Measurements from ENCODE around the gene MYMX.

Gene MYMX

DNA sequence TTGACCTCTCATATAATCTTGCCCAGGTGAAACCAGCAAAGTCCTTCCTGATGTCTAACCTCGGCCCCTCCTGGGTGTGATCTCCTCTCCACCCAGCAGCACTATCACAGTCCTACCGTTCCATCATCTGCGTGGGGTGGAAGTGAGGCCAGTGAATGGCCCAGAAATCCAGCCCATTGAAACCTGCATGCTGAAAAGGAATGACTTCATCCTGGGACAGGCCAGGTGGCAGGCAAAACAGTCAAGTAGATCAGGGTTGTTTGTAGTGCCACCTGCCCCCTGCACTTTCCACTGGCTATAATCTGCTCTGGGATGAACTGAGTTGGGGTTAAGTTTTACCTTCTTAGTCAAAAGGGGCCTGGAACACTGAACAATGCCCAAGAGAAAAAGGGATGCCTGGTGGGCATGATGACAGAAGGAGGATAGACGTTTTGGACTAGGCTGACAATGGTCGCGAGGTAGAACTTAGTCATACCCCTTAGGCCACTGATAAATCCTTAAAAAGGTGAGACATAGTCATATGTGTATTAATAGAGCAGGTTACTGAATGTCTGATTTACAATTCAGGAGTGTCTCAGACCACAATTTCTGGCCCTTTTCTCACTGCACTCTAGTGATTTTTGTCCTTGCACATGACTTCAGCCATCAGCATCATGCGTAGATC lies 22.1 kb downstream of the MYMX start:
- Histone ChIP-seq H3K27me3 (ENCODE audit: insufficient read depth, low read length) (peaks cover 20% of the 10 kb centered on the region), H3K9me3 (ENCODE audit: insufficient read depth, low read depth, low read length) (no peaks in the 10 kb centered on the region), H3K4me3 (ENCODE audit: low read length) (no peak overlapping the region), H3K27ac (ENCODE audit: low read length) (no peak overlapping the region), H3K36me3 (ENCODE audit: insufficient read depth, low read depth, low read length) (peaks cover 17% of the 10 kb centered on the region; the same call in 1 of the 2 replicates), H3K9ac (ENCODE audit: low read depth, low read length) (no peak overlapping the region), H3K4me1 (ENCODE audit: insufficient read depth, low read length) (peaks cover 8% of the 10 kb centered on the region)

GRCh38 chr6:44243345-44243744 lies 26.6 kb downstream of the MYMX start:
- Histone ChIP-seq H3K27ac (ENCODE audit: low read length) (no peak overlapping the region), H3K9ac (ENCODE audit: low read depth, low read length) (no peak overlapping the region), H3K4me1 (ENCODE audit: insufficient read depth, low read length) (peaks cover 6% of the 10 kb centered on the region), H3K36me3 (ENCODE audit: insufficient read depth, low read depth, low read length) (peaks cover 10% of the 10 kb centered on the region), H3K9me3 (ENCODE audit: insufficient read depth, low read depth, low read length) (no peaks in the 10 kb centered on the region), H3K27me3 (ENCODE audit: insufficient read depth, low read length) (peaks cover 21% of the 10 kb centered on the region), H3K4me3 (ENCODE audit: low read length) (no peak overlapping the region)

- Histone ChIP-seq H3K9me3 (ENCODE audit: insufficient read depth, low read depth, low read length) (no peaks in the 10 kb centered on the region), H3K27me3 (ENCODE audit: insufficient read depth, low read length) (peaks cover 10% of the 10 kb centered on the region), H3K4me1 (ENCODE audit: insufficient read depth, low read length) (peaks cover 18% of the 10 kb centered on the region), H3K4me3 (ENCODE audit: low read length) (peak overlapping the region; percentile 97), H3K9ac (ENCODE audit: low read depth, low read length) (peak overlapping the region; percentile 55; the same call in 1 of the 2 replicates), H3K27ac (ENCODE audit: low read length) (no peak overlapping the region), H3K36me3 (ENCODE audit: insufficient read depth, low read depth, low read length) (peaks cover 31% of the 10 kb centered on the region)
Measured at GRCh38 chr6:44245391-44245911, 28.7 kb downstream of the MYMX start.

DNA sequence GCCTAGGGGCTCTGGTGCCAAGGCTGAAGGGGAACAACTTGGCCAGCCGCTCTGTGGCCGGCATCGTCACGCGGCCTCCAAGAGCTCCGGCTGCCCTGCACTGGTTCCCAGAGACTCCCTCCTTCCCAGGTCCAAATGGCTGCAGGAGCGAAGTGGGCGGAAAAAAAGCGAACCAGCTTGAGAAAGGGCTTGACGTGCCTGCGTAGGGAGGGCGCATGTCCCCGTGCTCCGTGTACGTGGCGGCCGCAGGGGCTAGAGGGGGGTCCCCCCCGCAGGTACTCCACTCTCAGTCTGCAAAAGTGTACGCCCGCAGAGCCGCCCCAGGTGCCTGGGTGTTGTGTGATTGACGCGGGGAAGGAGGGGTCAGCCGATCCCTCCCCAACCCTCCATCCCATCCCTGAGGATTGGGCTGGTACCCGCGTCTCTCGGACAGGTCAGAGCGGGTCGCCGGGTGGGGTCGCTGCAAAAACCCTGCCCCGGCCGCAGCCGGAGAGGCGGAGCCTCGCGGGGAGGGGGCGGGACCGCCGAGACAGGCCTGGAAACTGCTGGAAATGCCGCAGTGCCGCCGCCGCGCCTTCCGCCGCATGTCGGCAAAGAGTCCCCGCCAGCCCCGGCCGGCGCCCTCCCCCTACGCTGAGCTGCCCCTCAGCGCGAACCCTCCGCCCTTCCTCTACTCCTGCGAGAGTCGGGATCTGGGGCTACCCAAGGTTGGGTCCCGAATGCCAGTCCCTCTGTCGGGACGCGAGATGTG lies 29.4 kb downstream of the MYMX start:
- H3K27me3 ChIP-seq (ENCODE audit: insufficient read depth, low read length): peaks cover 10% of the 10 kb centered on the region

GRCh38 chr6:44246663-44247337 lies 30.1 kb downstream of the MYMX start, which contains the start of gene HSP90AB1:
HSP90AB1 (plus strand) TSS chr6:44247101; CDS start chr6:44248630, 1,529 bp downstream.
- Histone ChIP-seq H3K4me1 (ENCODE audit: insufficient read depth, low read length) (peaks cover 20% of the 10 kb centered on the region), H3K27me3 (ENCODE audit: insufficient read depth, low read length) (peaks cover 10% of the 10 kb centered on the region), H3K9me3 (ENCODE audit: insufficient read depth, low read depth, low read length) (no peaks in the 10 kb centered on the region)

More for the DNA sequence above, 29.4 kb downstream of the MYMX start:
- H3K9ac ChIP-seq (ENCODE audit: low read depth, low read length): peak overlapping the region; percentile 99
- peaks cover 18% of the 10 kb centered on the region for H3K4me1 ChIP-seq (ENCODE audit: insufficient read depth, low read length)
- H3K9me3 ChIP-seq (ENCODE audit: insufficient read depth, low read depth, low read length): no peaks in the 10 kb centered on the region
- peaks cover 37% of the 10 kb centered on the region for H3K36me3 ChIP-seq (ENCODE audit: insufficient read depth, low read depth, low read length)
- H3K27ac ChIP-seq (ENCODE audit: low read length): peak overlapping the region; percentile 91
- H3K4me3 ChIP-seq (ENCODE audit: low read length): peak overlapping the region; percentile 97

DNA sequence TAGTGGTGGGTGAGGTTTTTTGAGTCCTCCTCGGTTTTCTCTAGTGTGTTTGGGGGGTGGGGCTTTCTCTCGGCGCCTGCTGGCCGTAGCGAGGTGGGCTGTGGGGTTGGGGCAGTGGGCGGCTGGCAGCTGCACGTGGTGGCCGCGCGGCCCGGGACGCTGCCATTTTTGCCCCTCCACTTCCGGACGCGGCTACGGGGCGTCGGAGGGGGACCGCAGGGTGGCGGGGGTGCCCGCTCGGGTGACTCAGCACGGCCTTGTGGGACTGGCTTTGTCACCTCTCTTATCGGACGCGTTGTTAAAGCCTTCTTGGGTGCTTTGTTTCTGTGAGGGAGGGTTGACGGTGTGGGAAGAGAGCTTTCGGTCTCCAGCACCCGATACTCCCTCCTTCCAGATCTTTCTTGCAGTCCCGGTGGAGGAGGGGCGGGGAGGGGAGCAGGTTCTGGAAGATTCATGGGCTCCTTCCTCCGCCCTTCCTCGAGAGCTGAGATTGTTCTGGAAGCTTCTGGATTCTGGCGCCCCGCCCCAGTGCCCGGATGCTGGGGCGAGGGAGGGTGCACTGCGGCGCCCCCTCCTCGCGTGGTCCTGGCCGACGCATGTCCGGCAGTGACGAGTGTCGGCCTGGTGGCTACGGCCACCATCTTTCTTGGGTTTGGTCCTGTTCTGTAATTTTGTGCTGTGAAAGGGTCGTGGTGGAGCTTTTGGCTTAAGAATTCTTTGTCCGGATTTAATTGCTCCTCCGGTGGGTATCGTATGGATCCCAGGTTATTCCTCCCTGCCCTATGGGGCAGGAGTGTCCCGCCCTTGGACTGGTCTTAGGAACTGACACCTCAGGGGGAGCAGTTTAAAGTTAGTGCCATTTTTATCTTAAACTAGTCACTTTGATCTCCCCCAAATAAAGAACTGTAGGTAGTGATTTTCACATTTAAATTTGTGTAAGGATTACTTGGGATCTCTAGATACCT lies 30.9 kb downstream of the MYMX start:
- Histone ChIP-seq H3K27ac (ENCODE audit: low read length) (peak overlapping the region; percentile 91), H3K4me1 (ENCODE audit: insufficient read depth, low read length) (peaks cover 21% of the 10 kb centered on the region), H3K9ac (ENCODE audit: low read depth, low read length) (peak overlapping the region; percentile 99), H3K4me3 (ENCODE audit: low read length) (peak overlapping the region; percentile 97), H3K9me3 (ENCODE audit: insufficient read depth, low read depth, low read length) (no peaks in the 10 kb centered on the region), H3K36me3 (ENCODE audit: insufficient read depth, low read depth, low read length) (peaks cover 53% of the 10 kb centered on the region), H3K27me3 (ENCODE audit: insufficient read depth, low read length) (peaks cover 6% of the 10 kb centered on the region)

More at GRCh38 chr6:44246663-44247337, 30.1 kb downstream of the MYMX start, which contains the start of gene HSP90AB1:
- Histone ChIP-seq H3K36me3 (ENCODE audit: insufficient read depth, low read depth, low read length) (peaks cover 45% of the 10 kb centered on the region), H3K4me3 (ENCODE audit: low read length) (peak within 1 kb of the TSS; percentile 97), H3K27ac (ENCODE audit: low read length) (peak within 1 kb of the TSS; percentile 91), H3K9ac (ENCODE audit: low read depth, low read length) (peak within 1 kb of the TSS; percentile 99)

GRCh38 chr6:44248579-44248978 lies 31.9 kb downstream of the MYMX start:
- H3K27me3 ChIP-seq (ENCODE audit: insufficient read depth, low read length): peaks cover 5% of the 10 kb centered on the region
- H3K4me3 ChIP-seq (ENCODE audit: low read length): peak overlapping the region; percentile 97
- no peak overlapping the region for H3K27ac ChIP-seq (ENCODE audit: low read length)
- peak overlapping the region; percentile 99 for H3K9ac ChIP-seq (ENCODE audit: low read depth, low read length)
- peaks cover 62% of the 10 kb centered on the region for H3K36me3 ChIP-seq (ENCODE audit: insufficient read depth, low read depth, low read length)
- H3K9me3 ChIP-seq (ENCODE audit: insufficient read depth, low read depth, low read length): no peaks in the 10 kb centered on the region
- H3K4me1 ChIP-seq (ENCODE audit: insufficient read depth, low read length): peaks cover 21% of the 10 kb centered on the region

DNA sequence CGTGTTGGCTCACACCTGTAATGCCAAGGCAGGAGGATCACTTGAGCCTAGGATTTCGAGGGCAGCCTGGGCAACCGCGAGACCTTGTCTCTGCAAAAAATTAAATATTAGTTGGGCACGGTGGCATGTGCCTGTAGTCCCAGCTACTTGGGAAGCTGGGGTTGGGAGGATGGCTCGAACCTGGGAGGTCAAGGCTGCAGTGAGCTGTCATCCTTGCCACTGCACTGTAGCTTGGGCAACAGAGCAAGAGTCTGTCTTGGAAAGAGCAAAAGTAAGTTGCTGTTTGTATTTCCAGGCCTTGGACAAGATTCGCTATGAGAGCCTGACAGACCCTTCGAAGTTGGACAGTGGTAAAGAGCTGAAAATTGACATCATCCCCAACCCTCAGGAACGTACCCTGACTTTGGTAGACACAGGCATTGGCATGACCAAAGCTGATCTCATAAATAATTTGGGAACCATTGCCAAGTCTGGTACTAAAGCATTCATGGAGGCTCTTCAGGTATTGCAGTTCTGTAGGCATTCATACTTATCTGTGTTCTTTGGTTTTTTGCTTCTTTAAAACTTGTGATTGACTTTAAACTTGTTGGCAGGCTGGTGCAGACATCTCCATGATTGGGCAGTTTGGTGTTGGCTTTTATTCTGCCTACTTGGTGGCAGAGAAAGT lies 32.5 kb downstream of the MYMX start:
- Histone ChIP-seq H3K4me3 (ENCODE audit: low read length) (peak overlapping the region; percentile 97), H3K9ac (ENCODE audit: low read depth, low read length) (peak overlapping the region; percentile 99; the same call in 1 of the 2 replicates), H3K27me3 (ENCODE audit: insufficient read depth, low read length) (peaks cover 5% of the 10 kb centered on the region), H3K27ac (ENCODE audit: low read length) (no peak overlapping the region), H3K36me3 (ENCODE audit: insufficient read depth, low read depth, low read length) (peaks cover 69% of the 10 kb centered on the region), H3K9me3 (ENCODE audit: insufficient read depth, low read depth, low read length) (no peaks in the 10 kb centered on the region), H3K4me1 (ENCODE audit: insufficient read depth, low read length) (peaks cover 21% of the 10 kb centered on the region)

DNA sequence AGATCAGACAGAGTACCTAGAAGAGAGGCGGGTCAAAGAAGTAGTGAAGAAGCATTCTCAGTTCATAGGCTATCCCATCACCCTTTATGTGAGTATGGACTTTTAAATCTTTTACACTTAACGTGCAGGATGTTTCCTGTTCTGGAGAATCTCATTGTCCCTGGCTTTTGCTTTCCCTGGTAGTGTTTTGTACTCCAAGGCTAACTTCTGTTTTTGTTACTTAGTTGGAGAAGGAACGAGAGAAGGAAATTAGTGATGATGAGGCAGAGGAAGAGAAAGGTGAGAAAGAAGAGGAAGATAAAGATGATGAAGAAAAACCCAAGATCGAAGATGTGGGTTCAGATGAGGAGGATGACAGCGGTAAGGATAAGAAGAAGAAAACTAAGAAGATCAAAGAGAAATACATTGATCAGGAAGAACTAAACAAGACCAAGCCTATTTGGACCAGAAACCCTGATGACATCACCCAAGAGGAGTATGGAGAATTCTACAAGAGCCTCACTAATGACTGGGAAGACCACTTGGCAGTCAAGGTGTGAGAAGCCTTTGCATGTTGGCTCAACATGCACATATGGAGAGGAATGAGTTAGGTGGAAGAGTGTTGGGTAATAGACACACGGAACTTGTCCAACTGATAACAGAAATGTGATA lies 33.5 kb downstream of the MYMX start:
- H3K9me3 ChIP-seq (ENCODE audit: insufficient read depth, low read depth, low read length): no peaks in the 10 kb centered on the region
- H3K27me3 ChIP-seq (ENCODE audit: insufficient read depth, low read length): peaks cover 1% of the 10 kb centered on the region
- peak overlapping the region; percentile 97 for H3K4me3 ChIP-seq (ENCODE audit: low read length)
- H3K9ac ChIP-seq (ENCODE audit: low read depth, low read length): no peak overlapping the region; the same call in 1 of the 2 replicates
- peaks cover 19% of the 10 kb centered on the region for H3K4me1 ChIP-seq (ENCODE audit: insufficient read depth, low read length)
- H3K27ac ChIP-seq (ENCODE audit: low read length): no peak overlapping the region
- peaks cover 78% of the 10 kb centered on the region for H3K36me3 ChIP-seq (ENCODE audit: insufficient read depth, low read depth, low read length)

GRCh38 chr6:44250718-44251123 lies 34.0 kb downstream of the MYMX start:
- no peak overlapping the region for H3K9ac ChIP-seq (ENCODE audit: low read depth, low read length)
- H3K9me3 ChIP-seq (ENCODE audit: insufficient read depth, low read depth, low read length): no peaks in the 10 kb centered on the region
- H3K4me3 ChIP-seq (ENCODE audit: low read length): peak overlapping the region; percentile 1; the same call in 1 of the 2 replicates
- H3K27me3 ChIP-seq (ENCODE audit: insufficient read depth, low read length): no peaks in the 10 kb centered on the region
- peaks cover 84% of the 10 kb centered on the region for H3K36me3 ChIP-seq (ENCODE audit: insufficient read depth, low read depth, low read length)
- no peak overlapping the region for H3K27ac ChIP-seq (ENCODE audit: low read length)
- peaks cover 18% of the 10 kb centered on the region for H3K4me1 ChIP-seq (ENCODE audit: insufficient read depth, low read length)
